LNCaP clone FGC (cell line): ENCODE results near the gene ADH4.

Experiments
- DNase-seq: peaks from one replicate; pipeline ENCODE4 v3.0.0-alpha.2; 2011; ENCODE audit warnings: low read depth
- H3K4me3 ChIP-seq: 2 replicates; pipeline ENCODE4 v1.5.1; 2011; ENCODE audit warnings: mild to moderate bottlenecking, low read depth, low read length, control low read depth
- TF ChIP-seq, protein P1 (sequence below): IDR thresholded peaks from 2 replicates; pipeline ENCODE4 v1.5.1; 2012; ENCODE audit warnings: mild to moderate bottlenecking; ENCODE audit not compliant: control insufficient read depth, insufficient read depth; ENCODE audit errors: extremely low read depth

ADH4 gene

DNA sequence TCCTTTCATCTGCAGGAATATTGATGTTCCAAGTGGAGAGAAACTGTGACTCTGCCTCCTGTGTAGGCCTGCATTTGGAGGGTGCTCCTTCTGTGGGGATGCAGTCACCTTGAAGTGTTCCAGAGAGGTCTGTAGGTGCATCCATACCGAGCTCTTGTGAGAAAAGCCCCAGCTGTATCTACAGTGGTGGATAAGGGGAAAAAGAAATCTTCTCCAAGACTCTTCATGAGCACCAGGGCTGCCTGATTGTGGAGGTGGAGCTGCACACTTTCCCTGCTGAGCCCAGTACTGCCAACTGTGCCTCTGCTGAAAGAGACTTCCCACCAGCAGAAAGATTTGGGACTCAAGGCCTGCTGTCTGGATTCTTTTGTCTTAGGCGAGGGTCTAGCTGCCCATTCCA, 35.1 kb upstream of the ADH4 start:
- H3K4me3 ChIP-seq: no peak overlapping the region
- no peak for DNase-seq
- TF ChIP-seq, protein P1, sequence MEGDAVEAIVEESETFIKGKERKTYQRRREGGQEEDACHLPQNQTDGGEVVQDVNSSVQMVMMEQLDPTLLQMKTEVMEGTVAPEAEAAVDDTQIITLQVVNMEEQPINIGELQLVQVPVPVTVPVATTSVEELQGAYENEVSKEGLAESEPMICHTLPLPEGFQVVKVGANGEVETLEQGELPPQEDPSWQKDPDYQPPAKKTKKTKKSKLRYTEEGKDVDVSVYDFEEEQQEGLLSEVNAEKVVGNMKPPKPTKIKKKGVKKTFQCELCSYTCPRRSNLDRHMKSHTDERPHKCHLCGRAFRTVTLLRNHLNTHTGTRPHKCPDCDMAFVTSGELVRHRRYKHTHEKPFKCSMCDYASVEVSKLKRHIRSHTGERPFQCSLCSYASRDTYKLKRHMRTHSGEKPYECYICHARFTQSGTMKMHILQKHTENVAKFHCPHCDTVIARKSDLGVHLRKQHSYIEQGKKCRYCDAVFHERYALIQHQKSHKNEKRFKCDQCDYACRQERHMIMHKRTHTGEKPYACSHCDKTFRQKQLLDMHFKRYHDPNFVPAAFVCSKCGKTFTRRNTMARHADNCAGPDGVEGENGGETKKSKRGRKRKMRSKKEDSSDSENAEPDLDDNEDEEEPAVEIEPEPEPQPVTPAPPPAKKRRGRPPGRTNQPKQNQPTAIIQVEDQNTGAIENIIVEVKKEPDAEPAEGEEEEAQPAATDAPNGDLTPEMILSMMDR: no peak

DNA sequence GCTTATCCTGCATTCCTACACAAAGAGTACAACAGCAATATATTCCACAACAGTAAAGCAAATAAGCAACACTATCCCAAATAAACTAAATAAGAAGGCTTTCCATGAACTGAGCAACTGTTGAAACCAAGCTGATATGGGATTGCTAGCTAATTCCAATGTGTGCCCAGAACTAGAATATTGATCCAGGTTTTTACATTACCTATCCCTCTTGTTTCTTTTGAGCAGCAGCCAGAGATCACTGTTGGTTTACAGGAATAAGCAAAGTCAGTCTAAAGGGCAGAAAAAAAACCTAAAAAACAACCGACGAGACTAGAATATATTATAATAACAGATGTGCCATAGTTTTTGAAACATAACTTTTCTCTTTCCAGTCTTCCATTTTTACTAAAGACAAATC, 22.4 kb upstream of the ADH4 start:
- no peak for DNase-seq
- TF ChIP-seq, protein P1: no peak
- no peak overlapping the region for H3K4me3 ChIP-seq

DNA sequence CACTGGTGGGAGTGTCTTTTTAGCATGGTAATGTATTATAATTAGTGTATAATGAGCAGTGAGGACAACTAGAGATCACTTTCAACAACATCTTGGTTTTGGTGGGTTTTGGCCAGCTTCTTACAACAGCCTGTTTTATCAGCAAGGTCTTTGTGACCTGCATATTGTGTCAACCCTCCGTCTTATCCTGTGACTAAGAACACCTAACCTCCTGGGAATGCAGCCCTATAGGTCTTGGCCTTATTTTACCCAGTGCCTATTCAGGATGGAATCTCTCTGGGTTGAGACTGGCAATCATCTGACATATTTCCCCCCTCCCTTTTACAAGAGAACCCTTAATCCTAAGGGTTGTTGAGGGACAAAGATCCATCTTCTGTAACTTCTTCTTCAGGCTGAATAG, 21.9 kb upstream of the ADH4 start:
- H3K4me3 ChIP-seq: no peak overlapping the region
- TF ChIP-seq, protein P1: no peak
- no peak for DNase-seq

DNA sequence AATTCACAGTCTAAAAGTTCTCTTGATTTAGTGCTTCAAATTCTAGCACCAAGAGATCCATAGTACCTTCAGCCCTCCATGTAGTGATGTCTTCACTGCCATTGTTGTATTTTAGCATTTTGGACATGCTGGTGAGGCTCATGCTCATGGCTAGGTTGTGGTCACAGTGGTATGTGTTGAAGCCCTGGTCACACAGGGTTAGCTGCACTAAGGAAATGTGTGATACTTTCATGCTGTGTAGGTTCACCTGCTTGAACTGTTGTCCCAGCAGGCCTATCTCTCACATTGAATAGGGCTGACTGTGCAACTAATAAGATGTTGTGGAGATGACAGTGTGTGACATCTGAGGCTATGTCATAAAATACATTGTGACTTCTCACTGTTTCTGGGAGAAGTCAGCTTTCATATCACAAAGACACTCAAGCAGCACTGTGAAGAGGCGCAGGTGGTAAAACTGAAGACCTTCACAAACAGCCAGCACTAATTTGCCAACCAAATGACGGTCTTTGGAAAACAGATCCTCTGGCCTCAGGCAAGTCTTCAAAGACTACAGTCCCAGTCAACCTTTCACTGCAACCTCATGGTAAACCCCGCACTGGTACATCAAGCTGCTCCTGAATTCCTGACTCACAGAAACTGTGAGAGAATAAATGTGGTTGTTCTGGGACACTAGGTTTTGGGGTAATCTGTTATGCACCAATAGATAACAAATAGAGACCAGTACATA, 17.4 kb upstream of the ADH4 start:
- TF ChIP-seq, protein P1: no peak
- no peak overlapping the region for H3K4me3 ChIP-seq
- no peak for DNase-seq

DNA sequence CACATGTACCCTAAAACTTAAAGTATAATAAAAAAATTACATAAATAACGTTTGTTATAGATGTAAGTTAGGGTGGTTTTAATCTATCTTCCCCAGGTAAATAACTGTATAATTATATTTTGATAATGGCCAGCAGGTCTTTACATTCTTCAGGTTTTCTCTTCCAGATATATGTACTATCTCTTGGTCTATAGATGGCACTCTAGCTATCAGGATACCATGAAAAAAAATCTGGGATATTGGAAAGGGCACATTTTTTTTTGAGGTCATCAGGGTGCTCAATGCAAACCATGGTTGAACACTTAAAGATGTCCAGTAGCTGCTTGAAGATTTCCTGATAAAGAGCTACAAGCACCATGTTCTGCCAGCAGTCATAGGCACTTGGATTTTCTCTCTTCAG, 15.6 kb upstream of the ADH4 start:
- TF ChIP-seq, protein P1: 0 out of 2 replicates have a peak, but pooled peaks have one; percentile 8
- DNase-seq: no peak
- no peak overlapping the region for H3K4me3 ChIP-seq

DNA sequence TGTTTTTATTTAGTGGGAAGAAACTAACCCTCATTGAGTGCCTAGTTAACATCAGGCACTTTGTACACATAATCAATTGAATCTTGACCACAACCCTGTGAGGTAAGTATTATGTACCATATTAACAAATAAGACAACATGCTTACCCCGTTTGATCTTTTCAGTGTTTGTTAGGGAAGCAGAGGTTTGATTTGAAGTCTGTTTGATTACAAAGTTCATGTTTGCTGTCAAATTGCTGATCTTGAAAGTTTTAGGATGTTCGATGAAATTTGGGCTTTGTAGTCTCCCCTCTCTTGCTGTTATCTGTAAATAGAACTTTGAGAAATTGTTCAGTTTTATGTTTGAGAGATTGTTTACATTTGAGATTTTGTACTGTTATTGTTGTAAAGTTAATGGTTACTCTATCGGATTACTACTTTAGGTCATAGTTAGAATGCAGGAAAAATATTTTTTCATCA, 13.4 kb upstream of the ADH4 start:
- TF ChIP-seq, protein P1: no peak
- peak; percentile 10 for DNase-seq
- no peak overlapping the region for H3K4me3 ChIP-seq

DNA sequence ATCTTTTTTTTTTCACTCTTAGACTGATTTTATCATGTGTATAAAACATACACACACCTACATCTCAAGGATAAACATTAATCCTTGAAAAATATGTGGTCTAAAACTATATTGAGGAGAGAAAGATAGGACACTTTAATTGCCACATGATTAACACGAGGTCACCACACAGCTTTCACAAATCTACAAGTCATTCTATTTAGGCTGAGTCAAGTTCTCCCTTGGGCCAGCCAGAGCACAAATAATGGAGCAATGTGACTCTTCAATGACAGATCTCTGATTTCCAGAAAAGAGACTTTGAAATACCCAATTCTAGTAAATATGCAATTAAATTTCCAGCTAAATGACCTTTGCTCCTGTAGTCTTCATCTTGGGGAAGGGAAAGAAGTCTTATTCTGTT, 12.9 kb upstream of the ADH4 start:
- DNase-seq: no peak
- TF ChIP-seq, protein P1: no peak
- no peak overlapping the region for H3K4me3 ChIP-seq
